HL-60 (cell line): ENCODE data around the gene ASIP.

Experiments used
- DNase-seq, 2 experiments: peaks; one replicate each; pipeline ENCODE4 v3.0.0-alpha.2; 2010 to 2020; ENCODE audit warnings: low read depth in 1 of 2, low spot score in 1 of 2
- H3K27ac ChIP-seq: fragments of 250-450 bp; sonication (Bioruptor Pico); replicated peaks from 2 replicates; pipeline ENCODE4 v1.5.1; 2020; ENCODE audit warnings: mild to moderate bottlenecking, moderate library complexity
- H3K27me3 ChIP-seq: fragments of 250-450 bp; sonication (Bioruptor Pico); 2 replicates; pipeline ENCODE4 v1.5.1; 2021; ENCODE audit warnings: mild to moderate bottlenecking, moderate library complexity; ENCODE audit not compliant: insufficient read depth, poor library complexity, severe bottlenecking
- H3K4me3 ChIP-seq: replicated peaks from 2 replicates; pipeline ENCODE4 v1.5.1; 2011; ENCODE audit warnings: mild to moderate bottlenecking, control low read depth, low read length; ENCODE audit not compliant: insufficient read depth
- GABPA ChIP-seq: IDR thresholded peaks from 2 replicates; pipeline ENCODE4 v1.6.1; 2012; ENCODE audit warnings: low read depth
- POLR2AphosphoS5 ChIP-seq: IDR thresholded peaks from 2 replicates; pipeline ENCODE4 v1.6.1; 2012; ENCODE audit warnings: low read depth
- SPI1 ChIP-seq: IDR thresholded peaks from 2 replicates; pipeline ENCODE4 v1.6.1; 2012; ENCODE audit warnings: low read depth, mild to moderate bottlenecking, borderline replicate concordance
- TF ChIP-seq, protein P1 (sequence below): IDR thresholded peaks from one replicate; pipeline ENCODE4 v1.5.1; 2011; ENCODE audit warnings: low read length, control low read depth, inconsistent platforms; ENCODE audit not compliant: insufficient read depth
- TF ChIP-seq, protein P2 (sequence below): IDR thresholded peaks from 2 replicates; pipeline ENCODE4 v1.6.1; 2012; ENCODE audit warnings: low read depth; ENCODE audit not compliant: insufficient replicate concordance

ASIP gene

DNA sequence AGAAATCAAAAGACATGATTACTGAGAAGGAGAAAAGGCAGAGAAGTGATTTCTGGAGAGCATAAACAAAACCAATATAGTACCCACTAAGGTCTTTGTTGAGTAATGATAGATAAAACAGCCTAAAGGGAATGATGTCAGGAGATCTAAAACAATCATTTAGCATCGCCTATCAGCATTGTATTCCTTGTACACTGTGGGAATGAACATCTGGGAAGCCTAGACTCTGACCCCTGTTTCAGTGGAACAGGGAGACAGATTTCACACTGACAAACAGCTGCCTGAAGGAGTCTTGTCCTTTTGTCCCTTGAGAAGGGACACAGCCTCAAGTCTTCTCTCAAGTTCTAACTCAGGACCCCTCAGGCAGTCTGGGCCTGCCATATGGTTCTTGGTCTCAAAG is 1.7 kb downstream of the ASIP start:
- H3K27me3 ChIP-seq = no peaks in the 10 kb centered on the region
- no peak overlapping the region for H3K4me3 ChIP-seq
- TF ChIP-seq, protein P1, sequence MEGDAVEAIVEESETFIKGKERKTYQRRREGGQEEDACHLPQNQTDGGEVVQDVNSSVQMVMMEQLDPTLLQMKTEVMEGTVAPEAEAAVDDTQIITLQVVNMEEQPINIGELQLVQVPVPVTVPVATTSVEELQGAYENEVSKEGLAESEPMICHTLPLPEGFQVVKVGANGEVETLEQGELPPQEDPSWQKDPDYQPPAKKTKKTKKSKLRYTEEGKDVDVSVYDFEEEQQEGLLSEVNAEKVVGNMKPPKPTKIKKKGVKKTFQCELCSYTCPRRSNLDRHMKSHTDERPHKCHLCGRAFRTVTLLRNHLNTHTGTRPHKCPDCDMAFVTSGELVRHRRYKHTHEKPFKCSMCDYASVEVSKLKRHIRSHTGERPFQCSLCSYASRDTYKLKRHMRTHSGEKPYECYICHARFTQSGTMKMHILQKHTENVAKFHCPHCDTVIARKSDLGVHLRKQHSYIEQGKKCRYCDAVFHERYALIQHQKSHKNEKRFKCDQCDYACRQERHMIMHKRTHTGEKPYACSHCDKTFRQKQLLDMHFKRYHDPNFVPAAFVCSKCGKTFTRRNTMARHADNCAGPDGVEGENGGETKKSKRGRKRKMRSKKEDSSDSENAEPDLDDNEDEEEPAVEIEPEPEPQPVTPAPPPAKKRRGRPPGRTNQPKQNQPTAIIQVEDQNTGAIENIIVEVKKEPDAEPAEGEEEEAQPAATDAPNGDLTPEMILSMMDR = no peak
- TF ChIP-seq SPI1 (no peak), GABPA (no peak), POLR2AphosphoS5 (no peak)
- TF ChIP-seq, protein P2, sequence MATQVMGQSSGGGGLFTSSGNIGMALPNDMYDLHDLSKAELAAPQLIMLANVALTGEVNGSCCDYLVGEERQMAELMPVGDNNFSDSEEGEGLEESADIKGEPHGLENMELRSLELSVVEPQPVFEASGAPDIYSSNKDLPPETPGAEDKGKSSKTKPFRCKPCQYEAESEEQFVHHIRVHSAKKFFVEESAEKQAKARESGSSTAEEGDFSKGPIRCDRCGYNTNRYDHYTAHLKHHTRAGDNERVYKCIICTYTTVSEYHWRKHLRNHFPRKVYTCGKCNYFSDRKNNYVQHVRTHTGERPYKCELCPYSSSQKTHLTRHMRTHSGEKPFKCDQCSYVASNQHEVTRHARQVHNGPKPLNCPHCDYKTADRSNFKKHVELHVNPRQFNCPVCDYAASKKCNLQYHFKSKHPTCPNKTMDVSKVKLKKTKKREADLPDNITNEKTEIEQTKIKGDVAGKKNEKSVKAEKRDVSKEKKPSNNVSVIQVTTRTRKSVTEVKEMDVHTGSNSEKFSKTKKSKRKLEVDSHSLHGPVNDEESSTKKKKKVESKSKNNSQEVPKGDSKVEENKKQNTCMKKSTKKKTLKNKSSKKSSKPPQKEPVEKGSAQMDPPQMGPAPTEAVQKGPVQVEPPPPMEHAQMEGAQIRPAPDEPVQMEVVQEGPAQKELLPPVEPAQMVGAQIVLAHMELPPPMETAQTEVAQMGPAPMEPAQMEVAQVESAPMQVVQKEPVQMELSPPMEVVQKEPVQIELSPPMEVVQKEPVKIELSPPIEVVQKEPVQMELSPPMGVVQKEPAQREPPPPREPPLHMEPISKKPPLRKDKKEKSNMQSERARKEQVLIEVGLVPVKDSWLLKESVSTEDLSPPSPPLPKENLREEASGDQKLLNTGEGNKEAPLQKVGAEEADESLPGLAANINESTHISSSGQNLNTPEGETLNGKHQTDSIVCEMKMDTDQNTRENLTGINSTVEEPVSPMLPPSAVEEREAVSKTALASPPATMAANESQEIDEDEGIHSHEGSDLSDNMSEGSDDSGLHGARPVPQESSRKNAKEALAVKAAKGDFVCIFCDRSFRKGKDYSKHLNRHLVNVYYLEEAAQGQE = no peak
- DNase-seq = no peak
- no peak overlapping the region for H3K27ac ChIP-seq

DNA sequence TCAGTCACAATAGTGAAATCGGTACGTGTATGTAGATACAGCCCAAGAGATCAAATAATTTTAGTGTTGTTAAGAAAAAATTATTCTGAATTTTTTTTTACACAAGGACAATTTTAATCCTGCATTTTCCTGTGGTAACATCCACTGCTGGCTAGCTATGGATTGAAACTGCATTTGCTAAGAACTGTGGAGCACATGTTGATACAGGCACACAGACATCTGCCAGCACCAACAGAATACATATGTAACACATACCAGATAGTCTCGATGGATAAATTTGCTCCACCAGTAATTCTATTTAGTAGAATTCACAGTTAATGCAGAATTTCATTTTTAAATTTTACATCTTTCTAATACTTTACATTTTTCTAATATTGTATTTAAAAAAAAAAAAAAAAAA is 2.2 kb downstream of the ASIP start:
- Histone ChIP-seq H3K27me3 (no peaks in the 10 kb centered on the region), H3K4me3 (no peak overlapping the region), H3K27ac (no peak overlapping the region)
- TF ChIP-seq GABPA (no peak), POLR2AphosphoS5 (no peak), SPI1 (no peak)
- TF ChIP-seq, protein P2 = no peak
- TF ChIP-seq, protein P1 = no peak
- no peak for DNase-seq

DNA sequence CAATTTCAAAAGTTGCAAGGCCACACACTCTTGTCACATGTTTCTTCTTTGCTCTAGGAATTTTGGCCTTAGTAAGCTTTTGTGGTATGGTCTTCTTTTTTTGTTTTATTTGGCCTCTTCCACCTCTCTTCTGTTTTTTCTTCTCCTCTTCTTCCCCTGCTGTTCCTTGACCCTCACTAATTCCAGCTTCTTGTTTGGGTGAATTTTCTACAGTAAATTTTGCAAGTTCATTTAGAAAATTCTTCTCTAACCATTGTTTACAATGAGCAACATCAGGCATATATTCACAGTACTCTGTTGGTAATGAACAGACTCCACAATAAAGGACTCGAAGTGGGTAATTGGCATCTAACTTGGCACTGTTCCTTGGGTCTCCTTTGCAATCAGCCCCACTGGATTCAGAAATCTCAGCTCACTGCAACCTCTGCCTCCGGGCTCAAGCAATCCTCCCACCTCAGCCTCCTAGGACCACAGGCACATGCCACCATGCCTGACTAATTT is 5.0 kb downstream of the ASIP start:
- no peak for DNase-seq
- H3K27me3 ChIP-seq = no peaks in the 10 kb centered on the region
- H3K4me3 ChIP-seq = no peak overlapping the region
- H3K27ac ChIP-seq = no peak overlapping the region
- TF ChIP-seq, protein P2 = no peak
- TF ChIP-seq, protein P1 = no peak
- TF ChIP-seq POLR2AphosphoS5 (no peak), GABPA (no peak), SPI1 (no peak)
